Ovary (tissue), 9 donors: ENCODE results near the gene PELO. TPM values are rescaled to one million over a fixed set of nuclear protein-coding genes. Genes with fewer than 3 reads are reported as not detected.

Experiments
- DNase-seq, 5 donors: peaks; one replicate each; pipeline ENCODE4 v3.0.0-alpha.2; 2019 to 2020
- H3K27ac ChIP-seq, 2 donors: fragments of 200-600 bp; one replicate each; pipeline versions ENCODE4 v1.5.1 to v1.8.0; 2019 to 2022
- H3K27me3 ChIP-seq: fragments of 200-600 bp; one replicate; pipeline ENCODE4 v1.8.0; 2022
- H3K36me3 ChIP-seq: fragments of 200-600 bp; sonication (generic); one replicate; pipeline ENCODE4 v1.5.1; 2019
- H3K4me1 ChIP-seq: one replicate; pipeline ENCODE4 v1.8.1; 2013; ENCODE audit warnings: mild to moderate bottlenecking, moderate library complexity; ENCODE audit not compliant: insufficient read depth
- H3K4me3 ChIP-seq: fragments of 200-600 bp; sonication (generic); one replicate; pipeline ENCODE4 v1.5.1; 2017
- H3K9me3 ChIP-seq, 2 donors: fragments of 200-600 bp in 1 of 2; sonication (generic) in 1 of 2; one replicate each; pipeline versions ENCODE4 v1.5.1 to v1.8.1; 2013 to 2019; ENCODE audit warnings: mild to moderate bottlenecking in 1 of 2, moderate library complexity in 1 of 2
- CTCF ChIP-seq, 3 donors: fragments of 450-650 bp in 2 of 3; fragments of 200-600 bp in 1 of 3; IDR thresholded peaks; one replicate each; pipeline versions ENCODE4 v1.5.1 to v1.8.0; 2016 to 2022; ENCODE audit warnings: antibody characterized with exemption in 3 of 3, mild to moderate bottlenecking in 1 of 3
- EP300 ChIP-seq: sonication (generic); formaldehyde crosslinking; IDR thresholded peaks from one replicate; pipeline ENCODE4 v1.6.1; 2017; ENCODE audit warnings: antibody characterized with exemption
- POLR2A ChIP-seq: fragments of 450-650 bp; IDR thresholded peaks from one replicate; pipeline ENCODE4 v1.6.1; 2017; ENCODE audit warnings: antibody characterized with exemption, mild to moderate bottlenecking, moderate library complexity
- WGBS, 3 donors: extraction: QIAGEN DNeasy Blood & Tissue Kit in 1 of 3; methylation state at CpG; one replicate each; pipeline versions ENCODE4 v1.1.5 to v1.1.7; 2013 to 2017; 5-methylcytosine and 5-hydroxymethylcytosine counted together
- intact Hi-C, 4 donors: fragments of 100-400 bp; cut with DNase I; formaldehyde crosslinking; loops; one replicate each; pipeline versions ENCODE4 v1.11.0 to v1.15.1; 2022 to 2023
- polyA plus RNA-seq, 2 donors: library from polyadenylated mRNA; stranded (reverse); fragments of 200-250 nt in 1 of 2; fragments of 350-450 nt in 1 of 2; fragmentation: Illumina TruSeq in 1 of 2; extraction: RNeasy Lipid Tissue Mini Kit (QIAGEN cat#74804) in 1 of 2; gene quantifications; one replicate each; pipeline ENCODE4 v1.2.3, GENCODE V29; 2013 to 2014
- total RNA-seq, 7 donors: library from RNA; depleted of rRNA in 2 of 7; stranded (reverse); fragments of >200 nt in 2 of 7; fragmentation: NEBNext Ultra II Directional in 3 of 7; extraction: Animal tissue kit (Norgen Biotek cat#: 25700) in 3 of 7; gene quantifications; one replicate each; pipeline versions ENCODE4 v1.1.0 to v1.2.4, GENCODE V29; 2016 to 2023
- donor health status: DM: no; HTN: no; CAD: no; lungs with moderate emphysema.
- donor health status: DM: no; HTN: no; CAD: no.
- donor health status: Bipolar disorder and iron deficiency.
- donor health status: DM: yes; HTN: yes; CAD: no.
- donor health status: DM: no; HTN: no; CAD: no.
- donor health status: DM: yes; HTN: yes; CAD: no.

Gene PELO
- total and polyA plus RNA-seq, 9 donors: 6.3 to 19.0 (median 11.8) TPM

- Histone ChIP-seq H3K27ac (no peak overlapping the region), H3K9me3 (no peaks in the 10 kb centered on the region), H3K36me3 (no peaks in the 10 kb centered on the region), H3K4me1 (no peaks in the 10 kb centered on the region), H3K4me3 (no peak overlapping the region), H3K27me3 (no peaks in the 10 kb centered on the region)
- TF ChIP-seq CTCF (IDR thresholded peaks at IDR 0.05) (no peak), EP300 (no peak), POLR2A (no peak)
- intact Hi-C loops: no loop called here
- DNase-seq: no peak
Observed at GRCh38 chr5:52779213-52779612, 8.5 kb upstream of the PELO start.

- no peak for DNase-seq
- no peak overlapping the region for H3K4me3 ChIP-seq
- H3K36me3 ChIP-seq: no peaks in the 10 kb centered on the region
- WGBS, 3 donors: 68 to 83% (median 81%) methylated on average over 2 of the region's 2 CpGs
- no peaks in the 10 kb centered on the region for H3K9me3 ChIP-seq
- H3K4me1 ChIP-seq: no peaks in the 10 kb centered on the region
- H3K27me3 ChIP-seq: no peaks in the 10 kb centered on the region
- TF ChIP-seq CTCF (IDR thresholded peaks at IDR 0.05) (no peak), POLR2A (no peak), EP300 (no peak)
- intact Hi-C loops: no loop called here
- H3K27ac ChIP-seq: no peak overlapping the region
Observed at GRCh38 chr5:52783226-52783959, 4.3 kb upstream of the PELO start.

GRCh38 chr5:52784737-52785136 lies 3.0 kb upstream of the PELO start:
- H3K4me3 ChIP-seq: no peak overlapping the region
- 84 to 90% (median 86%) methylated on average over 6 of the region's 6 CpGs for WGBS, 3 donors
- intact Hi-C loops: no loop called here
- TF ChIP-seq POLR2A (no peak), CTCF (IDR thresholded peaks at IDR 0.05) (no peak), EP300 (no peak)
- H3K9me3 ChIP-seq: no peaks in the 10 kb centered on the region
- no peak for DNase-seq
- H3K27me3 ChIP-seq: no peaks in the 10 kb centered on the region
- H3K27ac ChIP-seq: no peak overlapping the region
- H3K4me1 ChIP-seq: no peaks in the 10 kb centered on the region
- H3K36me3 ChIP-seq: no peaks in the 10 kb centered on the region

GRCh38 chr5:52786391-52786790 lies 1.3 kb upstream of the PELO start:
- no peaks in the 10 kb centered on the region for H3K9me3 ChIP-seq
- intact Hi-C loops: no loop called here
- TF ChIP-seq EP300: no peak
- TF ChIP-seq CTCF (IDR thresholded peaks at IDR 0.05): no peak
- no peak for TF ChIP-seq POLR2A
- no peaks in the 10 kb centered on the region for H3K27me3 ChIP-seq
- 44 to 55% (median 47%) methylated on average over 4 of the region's 4 CpGs for whole genome bisulfite sequencing, 3 donors
- DNase-seq: no peak
- no peak overlapping the region for H3K27ac ChIP-seq
- no peak overlapping the region for H3K4me3 ChIP-seq
- no peaks in the 10 kb centered on the region for H3K4me1 ChIP-seq
- H3K36me3 ChIP-seq: no peaks in the 10 kb centered on the region
